OCI-LY7 (cell line): ENCODE data around the gene ADSS1. TPM values are rescaled to one million over a fixed set of nuclear protein-coding genes. Genes with fewer than 3 reads are reported as not detected.
A peak's percentile ranks its signal among the peaks of the same experiment; 100 is the strongest.

ENCODE experiments used
- BruUV-seq: library from RNA; stranded (reverse); fragments of 400-500 nt; replicated peaks from 2 replicates; lab custom pipeline; 2021; lab: Mats Ljungman, UMichigan
- CTCF ChIA-PET: fragments of 300-600 bp; sonication (Branson Sonifier 250); formaldehyde crosslinking; loops from one replicate; lab custom pipeline; 2022; ENCODE audit warnings: antibody characterized with exemption; ENCODE audit not compliant: unreplicated experiment; lab: Charles Lee
- POLR2A ChIA-PET: fragments of 300-600 bp; sonication (Branson Sonifier 250); formaldehyde crosslinking; loops from one replicate; lab custom pipeline; 2022; ENCODE audit warnings: antibody characterized with exemption; lab: Charles Lee
- DNase-seq: peaks from one replicate; pipeline ENCODE4 v3.0.0-alpha.2; 2015; ENCODE audit warnings: low spot score
- H2AFZ ChIP-seq: fragments of 200-600 bp; sonication (generic), shearing (Covaris generic); 2 replicates; pipeline ENCODE4 v1.6.1; 2014; ENCODE audit warnings: mild to moderate bottlenecking, antibody characterized with exemption, low read length, moderate library complexity
- H3K27ac ChIP-seq: fragments of 200-600 bp; sonication (generic); 2 replicates; pipeline ENCODE4 v1.5.1; 2014; ENCODE audit warnings: mixed run types, low read depth, mild to moderate bottlenecking, moderate library complexity, low read length, inconsistent platforms; ENCODE audit not compliant: poor library complexity, severe bottlenecking
- H3K36me3 ChIP-seq: fragments of 200-600 bp; sonication (generic); 2 replicates; pipeline ENCODE4 v1.6.1; 2014; ENCODE audit warnings: mild to moderate bottlenecking, antibody characterized with exemption, low read length, moderate library complexity, mixed read lengths; ENCODE audit not compliant: insufficient read depth
- H3K4me1 ChIP-seq: fragments of 200-600 bp; sonication (generic); 2 replicates; pipeline ENCODE4 v1.5.1; 2014; ENCODE audit warnings: mild to moderate bottlenecking, low read length; ENCODE audit not compliant: insufficient read depth, poor library complexity, severe bottlenecking
- H3K4me2 ChIP-seq: fragments of 200-600 bp; sonication (generic); 2 replicates; pipeline ENCODE4 v1.6.1; 2014; ENCODE audit warnings: mild to moderate bottlenecking, low read length
- H3K4me3 ChIP-seq: fragments of 200-600 bp; sonication (generic); 2 replicates; pipeline ENCODE4 v1.5.1; 2014; ENCODE audit warnings: mild to moderate bottlenecking, low read depth, low read length; ENCODE audit not compliant: poor library complexity, severe bottlenecking
- H3K79me2 ChIP-seq: fragments of 200-600 bp; sonication (generic); 2 replicates; pipeline ENCODE4 v1.6.1; 2016; ENCODE audit warnings: low read depth, mild to moderate bottlenecking, low read length, moderate library complexity, mixed read lengths; ENCODE audit not compliant: insufficient read depth
- H3K9me2 ChIP-seq: fragments of 200-600 bp; sonication (generic); 2 replicates; pipeline ENCODE4 v1.6.1; 2016; ENCODE audit warnings: mild to moderate bottlenecking, low read length, mixed read lengths; ENCODE audit not compliant: insufficient read depth
- H3K9me3 ChIP-seq: fragments of 200-600 bp; sonication (generic); 2 replicates; pipeline ENCODE4 v1.6.1; 2014; ENCODE audit warnings: mild to moderate bottlenecking, mixed run types, low read length, mixed read lengths
- H4K20me1 ChIP-seq: fragments of 200-600 bp; sonication (generic); 2 replicates; pipeline ENCODE4 v1.6.1; 2014; ENCODE audit warnings: mild to moderate bottlenecking, antibody characterized with exemption, low read length, moderate library complexity, mixed read lengths; ENCODE audit not compliant: insufficient read depth
- EZH2phosphoT487 ChIP-seq: fragments of 200-600 bp; sonication (generic); IDR thresholded peaks from 2 replicates; pipeline ENCODE4 v1.6.1; 2018; ENCODE audit warnings: low read depth, borderline replicate concordance, mild to moderate bottlenecking, mixed run types, antibody characterized with exemption, low read length, moderate library complexity, mixed read lengths
- intact Hi-C: fragments of 100-400 bp; cut with micrococcal nuclease; formaldehyde crosslinking; loops from one replicate; pipeline ENCODE4 v1.10.0; 2022; ENCODE audit not compliant: unreplicated experiment
- total RNA-seq, 2 experiments: library from RNA; depleted of rRNA in 1 of 2; stranded (reverse); fragments of >200 nt in 1 of 2; shearing (Covaris generic) in 1 of 2; gene quantifications; 2 replicates each; pipeline ENCODE4 v1.2.3, GENCODE V29; 2014 to 2022
- TF ChIP-seq, protein P1 (sequence below): fragments of 200-600 bp; sonication (generic); conservative IDR thresholded peaks from 2 replicates; pipeline ENCODE4 v1.5.1; 2014; ENCODE audit warnings: mild to moderate bottlenecking, antibody characterized with exemption, low read length, moderate library complexity, mixed read lengths

The ADSS1 gene
- total RNA-seq, 2 experiments from 2014 or later, result 2.8 TPM; not detected in 1

DNA sequence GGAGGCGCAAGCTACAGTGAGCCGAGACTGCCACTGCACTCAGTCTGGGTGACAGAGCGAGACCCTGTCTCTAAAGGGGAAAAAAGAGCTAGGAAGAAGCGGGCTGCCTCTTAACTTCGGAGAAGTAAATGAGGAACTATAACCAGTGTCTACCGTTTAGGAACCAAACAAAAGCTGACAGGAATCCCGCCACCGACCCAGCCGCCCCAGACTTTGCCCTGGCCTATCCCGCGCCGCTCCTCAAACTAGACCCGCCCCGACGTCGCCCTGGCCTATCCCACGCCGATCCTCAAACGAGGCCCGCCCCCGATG is 28.4 kb downstream of the ADSS1 start:
- TSS peak; percentile 95 for BruUV-seq
- H3K4me1 ChIP-seq, result peaks cover 55% of the 10 kb centered on the region
- no peak for DNase-seq
- H2AFZ ChIP-seq, result peak overlapping the region; percentile 51; the same call in 1 of the 2 replicates
- CTCF ChIA-PET, result interaction anchor here (0.6 to 1.4 kb wide), 4 partner anchors 16 to 94 kb away, joined by 3 to 9 read pairs (median 4); no protein-coding TSS in a partner anchor
- 0 out of 2 replicates have a peak, but pooled peaks cover 10% of the 10 kb centered on the region for H3K9me3 ChIP-seq
- H4K20me1 ChIP-seq, result peaks cover 14% of the 10 kb centered on the region
- peaks cover 29% of the 10 kb centered on the region for H3K36me3 ChIP-seq
- H3K4me3 ChIP-seq, result peak overlapping the region; percentile 91
- H3K27ac ChIP-seq, result peak overlapping the region; percentile 82
- no peaks in the 10 kb centered on the region for H3K9me2 ChIP-seq
- peak overlapping the region; percentile 88 for H3K4me2 ChIP-seq
- no peak for TF ChIP-seq EZH2phosphoT487
- TF ChIP-seq, protein P1, sequence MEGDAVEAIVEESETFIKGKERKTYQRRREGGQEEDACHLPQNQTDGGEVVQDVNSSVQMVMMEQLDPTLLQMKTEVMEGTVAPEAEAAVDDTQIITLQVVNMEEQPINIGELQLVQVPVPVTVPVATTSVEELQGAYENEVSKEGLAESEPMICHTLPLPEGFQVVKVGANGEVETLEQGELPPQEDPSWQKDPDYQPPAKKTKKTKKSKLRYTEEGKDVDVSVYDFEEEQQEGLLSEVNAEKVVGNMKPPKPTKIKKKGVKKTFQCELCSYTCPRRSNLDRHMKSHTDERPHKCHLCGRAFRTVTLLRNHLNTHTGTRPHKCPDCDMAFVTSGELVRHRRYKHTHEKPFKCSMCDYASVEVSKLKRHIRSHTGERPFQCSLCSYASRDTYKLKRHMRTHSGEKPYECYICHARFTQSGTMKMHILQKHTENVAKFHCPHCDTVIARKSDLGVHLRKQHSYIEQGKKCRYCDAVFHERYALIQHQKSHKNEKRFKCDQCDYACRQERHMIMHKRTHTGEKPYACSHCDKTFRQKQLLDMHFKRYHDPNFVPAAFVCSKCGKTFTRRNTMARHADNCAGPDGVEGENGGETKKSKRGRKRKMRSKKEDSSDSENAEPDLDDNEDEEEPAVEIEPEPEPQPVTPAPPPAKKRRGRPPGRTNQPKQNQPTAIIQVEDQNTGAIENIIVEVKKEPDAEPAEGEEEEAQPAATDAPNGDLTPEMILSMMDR, result no peak; the same call in 1 of the 2 replicates
- POLR2A ChIA-PET, result interaction anchor here (0.6 to 1.9 kb wide), 11 partner anchors 11 to 1162 kb away, joined by 3 to 9 read pairs (median 3); no protein-coding TSS in a partner anchor
- intact Hi-C loops, result loop anchor here (2.0 to 10.0 kb wide), 3 partner anchors 96 to 272 kb away; partner anchors contain the start of gene CDCA4
- H3K79me2 ChIP-seq, result peaks cover 37% of the 10 kb centered on the region

DNA sequence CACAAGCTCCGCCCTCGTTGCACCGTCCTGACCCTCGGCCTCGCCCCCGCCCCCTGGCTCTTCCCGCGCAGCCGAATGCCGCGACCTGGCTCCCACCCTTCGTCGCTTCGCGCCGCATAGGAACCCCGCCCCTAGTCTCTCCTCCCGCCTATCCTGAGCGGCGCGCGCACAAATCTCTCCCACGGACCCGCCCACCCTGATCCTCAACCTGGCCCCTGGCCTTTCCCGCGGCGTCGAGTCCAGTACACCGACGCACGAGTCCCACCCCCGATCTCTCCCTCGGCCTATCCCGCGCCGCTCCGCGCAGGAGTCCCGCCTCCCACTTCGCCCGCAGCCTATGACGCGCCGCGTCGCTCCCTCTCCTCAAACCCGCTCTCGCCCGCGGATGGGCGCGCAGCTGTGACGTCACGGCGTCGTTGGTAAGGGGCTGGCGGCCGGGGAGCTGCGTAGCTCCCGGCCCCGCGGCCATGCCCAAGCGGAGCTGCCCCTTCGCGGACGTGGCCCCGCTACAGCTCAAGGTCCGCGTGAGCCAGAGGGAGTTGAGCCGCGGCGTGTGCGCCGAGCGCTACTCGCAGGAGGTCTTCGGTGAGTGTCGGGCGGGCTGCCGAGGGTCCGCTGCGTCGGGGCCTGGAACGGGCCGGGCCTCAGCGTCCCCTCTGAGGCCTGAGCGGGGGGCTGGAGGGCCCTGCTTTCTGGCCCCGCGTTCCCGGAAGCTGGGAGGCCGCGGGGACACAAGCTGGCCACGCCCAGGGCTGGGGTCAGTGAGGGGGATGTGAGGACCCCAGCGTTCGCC is 28.9 kb downstream of the ADSS1 start, which contains the start of gene SIVA1:
Gene SIVA1, plus strand, starts transcription at position 413 of the 793 bp plus-strand sequence. Its CDS starts 55 bp downstream, at position 468.
- BruUV-seq, result no TSS peak
- Histone ChIP-seq H3K9me2 (no peaks in the 10 kb centered on the region), H3K79me2 (peaks cover 38% of the 10 kb centered on the region), H3K9me3 (0 out of 2 replicates have a peak, but pooled peaks cover 10% of the 10 kb centered on the region), H3K4me2 (peak within 1 kb of the TSS; percentile 100), H3K36me3 (peaks cover 34% of the 10 kb centered on the region), H3K4me3 (peak within 1 kb of the TSS; percentile 91), H2AFZ (peak within 1 kb of the TSS; percentile 51; the same call in 1 of the 2 replicates), H3K27ac (peak within 1 kb of the TSS; percentile 82), H3K4me1 (peaks cover 57% of the 10 kb centered on the region), H4K20me1 (peaks cover 14% of the 10 kb centered on the region)
- intact Hi-C loops, result loop anchor here (1.0 to 10.0 kb wide), 4 partner anchors 41 to 272 kb away; partner anchors contain the start of gene CDCA4
- POLR2A ChIA-PET, result interaction anchor here (0.6 to 1.9 kb wide), 12 partner anchors 10 to 1581 kb away, joined by 3 to 9 read pairs (median 3); no protein-coding TSS in a partner anchor
- DNase-seq, result peak; percentile 99
- TF ChIP-seq EZH2phosphoT487, result no peak
- TF ChIP-seq, protein P1, result no peak
- CTCF ChIA-PET, result interaction anchor here (0.6 to 1.4 kb wide), 4 partner anchors 16 to 94 kb away, joined by 3 to 9 read pairs (median 4); no protein-coding TSS in a partner anchor
